Heart left ventricle (tissue), 16 donors: Measurements from ENCODE around the gene C5orf15. TPM values are rescaled to one million over a fixed set of nuclear protein-coding genes. Genes with fewer than 3 reads are reported as not detected.
A peak's percentile ranks its signal among the peaks of the same experiment; 100 is the strongest.

Experiments used
- ATAC-seq, 4 donors: fragments of 200-7000 bp; cut with Tn5 transposase; one replicate each; pipeline ENCODE4 v1.9.1; 2020 to 2022; ENCODE audit warnings: moderate library complexity in 4 of 4, mild to moderate bottlenecking in 3 of 4, moderate number of reproducible peaks in 1 of 4
- DNase-seq, 5 donors: peaks; one replicate each; pipeline ENCODE4 v3.0.0-alpha.2; 2020
- H3K27ac ChIP-seq, 12 donors: fragments of 200-600 bp; sonication (generic) in 4 of 12; one replicate each; pipeline versions ENCODE4 v1.5.0 to v1.8.0; 2016 to 2022; ENCODE audit warnings: mild to moderate bottlenecking in 2 of 12
- H3K27me3 ChIP-seq, 9 donors: fragments of 200-600 bp; sonication (generic) in 2 of 9; one replicate each; pipeline versions ENCODE4 v1.5.1 to v1.8.0; 2016 to 2022; ENCODE audit warnings: mild to moderate bottlenecking in 3 of 9
- H3K36me3 ChIP-seq, 9 donors: fragments of 200-600 bp; sonication (generic) in 2 of 9; one replicate each; pipeline versions ENCODE4 v1.5.0 to v1.8.0; 2018 to 2022; ENCODE audit warnings: mild to moderate bottlenecking in 2 of 9
- H3K4me1 ChIP-seq, 12 donors: fragments of 200-600 bp; sonication (generic) in 4 of 12; one replicate each; pipeline versions ENCODE4 v1.5.0 to v1.8.0; 2016 to 2022; ENCODE audit warnings: mild to moderate bottlenecking in 3 of 12
- H3K4me3 ChIP-seq, 12 donors: fragments of 200-600 bp; sonication (generic) in 4 of 12; one replicate each; pipeline versions ENCODE4 v1.5.0 to v1.8.0; 2017 to 2022; ENCODE audit warnings: mild to moderate bottlenecking in 9 of 12, moderate library complexity in 4 of 12
- H3K9me3 ChIP-seq, 12 donors: fragments of 200-600 bp; sonication (generic) in 4 of 12; one replicate each; pipeline versions ENCODE4 v1.5.0 to v1.8.0; 2016 to 2022; ENCODE audit warnings: mild to moderate bottlenecking in 1 of 12
- POLR2A ChIP-seq, 2 donors: fragments of 450-650 bp; IDR thresholded peaks; one replicate each; pipeline ENCODE4 v1.6.1; 2017; ENCODE audit warnings: antibody characterized with exemption in 2 of 2, mild to moderate bottlenecking in 2 of 2, moderate library complexity in 2 of 2
- WGBS, 4 donors: extraction: QIAGEN DNeasy Blood & Tissue Kit in 2 of 4; methylation state at CpG; one replicate each; pipeline versions ENCODE4 v1.1.5 to v1.1.7; 2013 to 2018; 5-methylcytosine and 5-hydroxymethylcytosine counted together
- intact Hi-C, 10 donors: fragments of 100-400 bp; cut with DNase I; formaldehyde crosslinking; loops; one replicate each; pipeline versions ENCODE4 v1.11.1 to v1.14.2; 2022
- polyA plus RNA-seq, 2 donors: library from polyadenylated mRNA; stranded (reverse); fragments of 200-250 nt; gene quantifications; one replicate each; pipeline ENCODE4 v1.2.3, GENCODE V29; 2013
- total RNA-seq, 9 donors: library from RNA; depleted of rRNA in 2 of 9; stranded (reverse); fragments of >200 nt in 2 of 9; fragmentation: NEBNext Ultra II Directional in 3 of 9; extraction: Animal tissue kit (Norgen Biotek cat#: 25700) in 3 of 9; gene quantifications; one replicate each; pipeline versions ENCODE4 v1.1.0 to v1.2.4, GENCODE V29; 2016 to 2023
- TF ChIP-seq, protein P1 (sequence below), 12 donors: fragments of 200-600 bp; sonication (generic) in 4 of 12; IDR thresholded peaks; one replicate each; pipeline versions ENCODE4 v1.5.0 to v1.8.0; 2018 to 2022; ENCODE audit warnings: antibody characterized with exemption in 12 of 12, mild to moderate bottlenecking in 5 of 12
- donor health status: ischemic (EF 13 %, LVEDD 7.1; RV severe dilation, severe dysfunction).
- donor health status: healthy with polysubstance abuse.
- donor health status: DM: no; HTN: yes; CAD: no.
- donor health status: DM: no; HTN: no; CAD: no.
- donor health status: ischemic (EF 25% LVEDD 6.9; RV normal size, moderate dysfunction).
- donor health status: ischemic (EF 25% LVEDD 5.7; RV mildly dilated, moderate dysfunction).
- donor health status: healthy.
- donor health status: DM: yes; HTN: yes; CAD: no.
- donor health status: ischemic (EF 35%, LVEDD 5.7; RV mildly dilated, moderate dysfunction).
- donor health status: nonischemic (EF 11% LVEDD 7.7; RV severe dilation, severe dysfunction).
- donor health status: DM: yes; HTN: yes; CAD: no.
- donor health status: PGD.
- donor health status: ischemic (EF 29% LVEDD 5.4; RV normal size, mild dysfunction).
- donor health status: nonischemic (EF 23%, LVEDD 6.1; RV moderate dilation, normal function).

The C5orf15 gene
- total and polyA plus RNA-seq, 11 donors, result 15.8 to 68.6 (median 35.8) TPM

DNA sequence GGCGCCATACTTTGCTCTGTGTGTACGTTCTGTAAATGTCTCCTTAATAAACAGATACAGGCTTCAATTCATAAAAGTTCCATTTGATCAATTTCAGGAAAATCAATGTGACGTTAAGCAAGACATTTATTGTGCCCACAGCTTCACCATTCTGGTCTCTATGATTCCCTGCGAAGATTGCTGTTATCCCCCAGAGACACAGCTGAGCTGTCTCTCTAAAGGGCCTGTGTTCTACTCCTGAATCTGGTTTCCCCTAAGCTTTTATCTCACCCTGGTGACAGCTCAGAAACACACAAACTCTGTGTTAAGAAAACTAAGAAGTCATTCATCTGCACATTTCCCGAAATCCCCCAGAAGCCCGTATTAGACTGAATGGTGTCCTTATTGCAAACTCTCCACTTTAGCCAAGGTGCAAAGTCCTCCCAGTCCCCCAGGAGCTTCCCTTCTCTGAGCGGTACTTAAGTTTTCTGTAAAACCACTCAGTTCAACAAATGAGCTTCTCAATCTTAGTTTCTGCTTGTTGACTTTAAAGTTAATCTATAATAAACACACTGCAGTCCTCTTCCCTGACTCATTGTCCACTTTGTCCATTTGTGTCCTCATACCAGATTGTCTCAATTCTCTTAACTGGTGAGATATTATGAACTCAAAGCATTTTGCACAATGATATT, 1.4 kb upstream of the C5orf15 start:
- Histone ChIP-seq H3K27ac (peak overlapping the region in 6 of 12 donors; percentile 90 to 98 (median 94)), H3K4me1 (peaks cover 0 to 35% (median 27%) of the 10 kb centered on the region in 12 donors), H3K9me3 (no peaks in the 10 kb centered on the region), H3K36me3 (peaks cover 0 to 46% (median 38%) of the 10 kb centered on the region in 9 donors), H3K27me3 (no peaks in the 10 kb centered on the region), H3K4me3 (peak overlapping the region in 2 of 12 donors; percentile 73 to 84)
- WGBS, 4 donors, result 76 to 82% (median 80%) methylated on average over 7 of the region's 7 CpGs
- ATAC-seq (no peak), DNase-seq (no peak)
- no peak for TF ChIP-seq POLR2A (IDR thresholded peaks at IDR 0.05)
- TF ChIP-seq, protein P1, sequence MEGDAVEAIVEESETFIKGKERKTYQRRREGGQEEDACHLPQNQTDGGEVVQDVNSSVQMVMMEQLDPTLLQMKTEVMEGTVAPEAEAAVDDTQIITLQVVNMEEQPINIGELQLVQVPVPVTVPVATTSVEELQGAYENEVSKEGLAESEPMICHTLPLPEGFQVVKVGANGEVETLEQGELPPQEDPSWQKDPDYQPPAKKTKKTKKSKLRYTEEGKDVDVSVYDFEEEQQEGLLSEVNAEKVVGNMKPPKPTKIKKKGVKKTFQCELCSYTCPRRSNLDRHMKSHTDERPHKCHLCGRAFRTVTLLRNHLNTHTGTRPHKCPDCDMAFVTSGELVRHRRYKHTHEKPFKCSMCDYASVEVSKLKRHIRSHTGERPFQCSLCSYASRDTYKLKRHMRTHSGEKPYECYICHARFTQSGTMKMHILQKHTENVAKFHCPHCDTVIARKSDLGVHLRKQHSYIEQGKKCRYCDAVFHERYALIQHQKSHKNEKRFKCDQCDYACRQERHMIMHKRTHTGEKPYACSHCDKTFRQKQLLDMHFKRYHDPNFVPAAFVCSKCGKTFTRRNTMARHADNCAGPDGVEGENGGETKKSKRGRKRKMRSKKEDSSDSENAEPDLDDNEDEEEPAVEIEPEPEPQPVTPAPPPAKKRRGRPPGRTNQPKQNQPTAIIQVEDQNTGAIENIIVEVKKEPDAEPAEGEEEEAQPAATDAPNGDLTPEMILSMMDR (IDR thresholded peaks at IDR 0.05), result no peak
- intact Hi-C loops, result loop anchor here in 1 of 10 donors (5.0 kb wide), 1 partner anchor 33 kb away; the partner anchor contains the start of gene VDAC1

DNA sequence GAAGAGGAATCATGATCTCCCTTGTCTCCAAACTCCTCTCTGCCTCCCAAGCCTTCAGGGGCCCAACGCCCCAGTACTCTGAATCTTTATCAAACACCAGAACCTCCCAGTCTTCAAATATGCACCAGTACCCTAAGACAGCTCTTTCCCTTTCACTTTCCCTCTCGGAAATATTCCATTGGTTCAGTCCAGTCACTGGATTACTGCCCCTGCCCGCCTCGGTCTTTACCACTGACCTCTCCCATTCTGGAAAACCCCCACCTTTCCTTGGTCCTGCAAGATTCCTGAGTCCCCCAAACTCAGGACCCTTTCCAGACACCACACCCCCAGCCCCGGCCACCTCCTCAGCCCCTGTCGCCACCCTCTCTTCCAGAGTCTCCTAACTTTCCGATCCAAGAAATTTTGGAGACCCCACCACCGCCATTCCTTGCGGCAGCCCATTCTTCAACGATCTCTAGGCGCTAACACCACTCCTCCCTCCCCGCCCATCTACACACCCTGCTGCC, 674 bp downstream of the C5orf15 start:
- Histone ChIP-seq H3K9me3 (peaks cover 0 to 8% (median 0%) of the 10 kb centered on the region in 12 donors), H3K27ac (peak overlapping the region; percentile 88 to 98 (median 94)), H3K27me3 (no peaks in the 10 kb centered on the region), H3K36me3 (peaks cover 0 to 33% (median 18%) of the 10 kb centered on the region in 9 donors), H3K4me3 (peak overlapping the region; percentile 70 to 96 (median 84)), H3K4me1 (peaks cover 0 to 43% (median 34%) of the 10 kb centered on the region in 12 donors)
- TF ChIP-seq, protein P1 (IDR thresholded peaks at IDR 0.05), result no peak
- no peak for TF ChIP-seq POLR2A (IDR thresholded peaks at IDR 0.05)
- intact Hi-C loops, result loop anchor here in 1 of 10 donors (5.0 kb wide), 1 partner anchor 35 kb away; the partner anchor contains the start of gene VDAC1
- DNase-seq, result peak in 2 of 5 donors; percentile 30 to 33
- 0 to 2% (median 1%) methylated on average over 12 of the region's 12 CpGs for WGBS, 4 donors
- peak in 3 of 4 donors; percentile 16 to 47 (median 39) for ATAC-seq

DNA sequence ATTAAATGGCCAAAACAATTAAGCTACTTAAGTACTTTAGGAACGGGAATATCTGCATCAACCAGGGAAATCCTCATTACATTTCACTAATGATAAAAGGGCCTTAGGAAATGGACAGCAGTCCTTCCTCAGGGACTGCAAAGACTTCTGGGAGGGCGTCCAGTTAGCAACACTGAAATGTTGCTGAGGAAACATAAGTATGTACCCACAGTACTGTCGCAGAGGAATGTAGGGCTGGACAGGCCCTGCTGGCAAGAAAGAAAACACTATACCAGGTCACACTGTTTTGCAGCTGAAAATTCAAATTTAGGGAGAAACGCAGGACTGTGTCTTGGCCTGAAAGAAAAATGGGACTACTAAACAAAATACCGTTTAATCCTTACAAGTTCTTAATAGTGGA, 1.3 kb downstream of the C5orf15 start:
- H3K27ac ChIP-seq, result peak overlapping the region; percentile 88 to 98 (median 94)
- peak overlapping the region in 9 of 12 donors; percentile 70 to 96 (median 84) for H3K4me3 ChIP-seq
- H3K36me3 ChIP-seq, result peaks cover 0 to 27% (median 11%) of the 10 kb centered on the region in 9 donors
- no peak for TF ChIP-seq POLR2A (IDR thresholded peaks at IDR 0.05)
- TF ChIP-seq, protein P1 (IDR thresholded peaks at IDR 0.05), result no peak
- 43 to 60% (median 52%) methylated on average over 5 of the region's 5 CpGs for WGBS, 4 donors
- DNase-seq (no peak), ATAC-seq (peak; percentile 34 to 62 (median 45))
- H3K9me3 ChIP-seq, result peaks cover 0 to 8% (median 0%) of the 10 kb centered on the region in 12 donors
- H3K27me3 ChIP-seq, result no peaks in the 10 kb centered on the region
- H3K4me1 ChIP-seq, result peaks cover 0 to 49% (median 40%) of the 10 kb centered on the region in 12 donors
- intact Hi-C loops, result loop anchor here in 1 of 10 donors (5.0 kb wide), 1 partner anchor 35 kb away; the partner anchor contains the start of gene VDAC1

DNA sequence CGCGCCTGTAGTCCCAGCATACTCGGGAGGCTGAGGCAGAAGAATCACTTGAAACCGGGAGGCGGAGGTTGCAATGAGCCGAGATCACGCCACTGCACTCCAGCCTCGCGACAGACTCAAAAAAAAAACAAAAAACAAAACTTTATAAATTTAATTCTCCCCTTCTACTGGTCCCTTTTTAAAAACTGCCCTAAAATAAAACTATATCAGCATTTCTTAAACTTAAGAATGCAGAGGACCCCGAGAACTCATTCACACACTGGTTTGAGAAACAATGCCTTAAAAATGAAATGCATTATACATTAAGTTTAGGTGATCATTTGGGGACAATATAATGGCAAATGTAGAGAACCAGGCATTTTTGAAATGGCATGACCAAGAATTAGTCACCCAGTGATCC, 2.3 kb downstream of the C5orf15 start:
- H3K27ac ChIP-seq, result peak overlapping the region in 1 of 12 donors; percentile 98
- peaks cover 0 to 16% (median 1%) of the 10 kb centered on the region in 9 donors for H3K36me3 ChIP-seq
- intact Hi-C loops, result loop anchor here in 1 of 10 donors (5.0 kb wide), 1 partner anchor 36 kb away; the partner anchor contains the start of gene VDAC1
- TF ChIP-seq, protein P1 (IDR thresholded peaks at IDR 0.05), result no peak
- TF ChIP-seq POLR2A (IDR thresholded peaks at IDR 0.05), result no peak
- ATAC-seq, result no peak
- no peak overlapping the region for H3K4me3 ChIP-seq
- WGBS, 4 donors, result 91 to 98% (median 95%) methylated on average over 10 of the region's 10 CpGs
- no peak for DNase-seq
- no peaks in the 10 kb centered on the region for H3K27me3 ChIP-seq
- H3K4me1 ChIP-seq, result peaks cover 0 to 51% (median 41%) of the 10 kb centered on the region in 12 donors
- peaks cover 0 to 8% (median 0%) of the 10 kb centered on the region in 12 donors for H3K9me3 ChIP-seq
